Stomach smooth muscle (tissue), 2 donors: ENCODE results near the gene RHOF.

Source experiments
- H3K27ac ChIP-seq: one replicate; pipeline ENCODE4 v1.7.0; 2013; ENCODE audit warnings: mild to moderate bottlenecking, low read length, inconsistent platforms
- H3K27me3 ChIP-seq, 2 donors: one replicate each; pipeline ENCODE4 v1.7.0; 2013; ENCODE audit warnings: low read length in 2 of 2; ENCODE audit not compliant: insufficient read depth in 2 of 2, control insufficient read depth in 1 of 2
- H3K36me3 ChIP-seq, 2 donors: one replicate each; pipeline ENCODE4 v1.7.0; 2013; ENCODE audit warnings: low read length in 2 of 2; ENCODE audit not compliant: control insufficient read depth in 2 of 2, insufficient read depth in 2 of 2
- H3K4me1 ChIP-seq: one replicate; pipeline ENCODE4 v1.7.0; 2013; ENCODE audit warnings: low read length; ENCODE audit not compliant: control insufficient read depth, insufficient read depth
- H3K4me3 ChIP-seq, 2 donors: one replicate each; pipeline ENCODE4 v1.7.0; 2013; ENCODE audit warnings: low read length in 2 of 2
- H3K9ac ChIP-seq, 2 donors: one replicate each; pipeline ENCODE4 v1.7.0; 2013; ENCODE audit warnings: low read length in 2 of 2, mild to moderate bottlenecking in 1 of 2
- H3K9me3 ChIP-seq, 2 donors: one replicate each; pipeline ENCODE4 v1.7.0; 2013; ENCODE audit warnings: low read length in 2 of 2; ENCODE audit not compliant: control insufficient read depth in 2 of 2
- donor health status: healthy.
- donor health status: Pancreatic carcinoma.

RHOF gene

DNA sequence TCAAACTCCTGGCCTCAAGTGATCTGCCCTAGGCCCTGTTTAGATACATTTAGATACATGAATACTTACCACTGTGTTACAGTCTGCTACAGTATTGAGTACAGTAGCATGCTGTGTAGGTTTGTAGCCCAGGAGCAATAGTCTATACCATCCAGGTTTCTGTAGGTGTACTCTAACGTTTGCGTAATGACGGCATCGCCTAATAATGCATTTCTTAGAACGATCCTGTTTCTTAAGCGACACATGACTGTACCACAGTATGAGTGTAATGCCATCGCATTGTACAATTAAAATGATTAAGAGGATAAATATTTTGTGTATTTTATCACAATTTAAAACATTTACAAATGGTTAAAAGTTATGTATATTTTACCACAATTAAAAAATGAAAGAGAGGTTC lies 62.0 kb downstream of the RHOF start:
- Histone ChIP-seq H3K36me3 (no peaks in the 10 kb centered on the region), H3K9ac (no peak overlapping the region), H3K9me3 (no peaks in the 10 kb centered on the region), H3K27ac (no peak overlapping the region), H3K27me3 (no peaks in the 10 kb centered on the region), H3K4me1 (no peaks in the 10 kb centered on the region), H3K4me3 (no peak overlapping the region)

DNA sequence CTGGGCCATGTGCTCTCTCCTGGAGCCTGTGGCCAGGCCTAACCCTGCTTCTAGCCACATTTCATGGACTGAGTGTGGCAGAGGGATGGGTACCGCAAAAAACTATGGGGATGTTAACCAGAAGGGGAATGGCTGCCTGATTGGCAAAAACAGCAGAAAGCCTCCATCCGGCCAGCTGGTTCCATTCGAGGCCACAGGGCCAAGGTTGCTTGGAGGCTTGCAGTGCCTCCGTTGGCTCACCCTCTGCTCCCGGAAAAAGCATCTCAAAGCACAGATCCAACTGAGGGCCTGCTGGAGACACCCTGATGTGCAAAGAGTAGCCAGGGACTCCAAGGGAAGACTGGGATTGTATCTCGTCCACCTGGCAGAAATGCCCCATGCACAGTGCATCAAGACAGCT lies 64.5 kb downstream of the RHOF start:
- no peaks in the 10 kb centered on the region for H3K36me3 ChIP-seq
- no peaks in the 10 kb centered on the region for H3K4me1 ChIP-seq
- no peak overlapping the region for H3K4me3 ChIP-seq
- H3K9me3 ChIP-seq, result no peaks in the 10 kb centered on the region
- no peak overlapping the region for H3K27ac ChIP-seq
- H3K27me3 ChIP-seq, result no peaks in the 10 kb centered on the region
- no peak overlapping the region for H3K9ac ChIP-seq
